Measurements from ENCODE around the gene WDFY4. TPM values are rescaled to one million over a fixed set of nuclear protein-coding genes. Genes with fewer than 3 reads are reported as not detected.

The WDFY4 gene
- total and polyA plus RNA-seq, 9 donors, result 1.2 to 3.9 (median 2.4) TPM

GRCh38 chr10:49012603-49013002 is 327.9 kb downstream of the WDFY4 start:
- peaks cover 43% of the 10 kb centered on the region for H3K4me1 ChIP-seq (ENCODE audit: control insufficient read depth, insufficient read depth, low read length)
- 31% methylated on average over 4 of the region's 4 CpGs for WGBS (ENCODE audit: insufficient coverage)

GRCh38 chr10:49015700-49016099 is 331.0 kb downstream of the WDFY4 start:
- H3K27ac ChIP-seq (ENCODE audit: low read length), result no peak overlapping the region
- 96% methylated on average over 2 of the region's 4 CpGs for WGBS (ENCODE audit: insufficient coverage)
- DNase-seq, result no peak
- peaks cover 18% of the 10 kb centered on the region for H3K4me1 ChIP-seq (ENCODE audit: control insufficient read depth, insufficient read depth, low read length)
- peaks cover 43% of the 10 kb centered on the region for H3K36me3 ChIP-seq (ENCODE audit: control insufficient read depth, insufficient read depth, low read length)
- H3K4me3 ChIP-seq (ENCODE audit: low read length), result no peak overlapping the region
- no peaks in the 10 kb centered on the region for H3K9me3 ChIP-seq (replicated peaks; ENCODE audit: control insufficient read depth, low read depth, low read length)
- H3K27me3 ChIP-seq (ENCODE audit: control insufficient read depth, insufficient read depth, low read length), result no peaks in the 10 kb centered on the region

More at GRCh38 chr10:49012603-49013002, 327.9 kb downstream of the WDFY4 start:
- H3K27ac ChIP-seq (ENCODE audit: low read length), result no peak overlapping the region
- H3K27me3 ChIP-seq (ENCODE audit: control insufficient read depth, insufficient read depth, low read length), result no peaks in the 10 kb centered on the region
- peaks cover 26% of the 10 kb centered on the region for H3K36me3 ChIP-seq (ENCODE audit: control insufficient read depth, insufficient read depth, low read length)
- no peak overlapping the region for H3K4me3 ChIP-seq (ENCODE audit: low read length)
- no peak for DNase-seq
- no peaks in the 10 kb centered on the region for H3K9me3 ChIP-seq (replicated peaks; ENCODE audit: control insufficient read depth, low read depth, low read length)

GRCh38 chr10:49021685-49022084 is 337.0 kb downstream of the WDFY4 start:
- no peak overlapping the region for H3K27ac ChIP-seq (ENCODE audit: low read length)
- no peak overlapping the region for H3K4me3 ChIP-seq (ENCODE audit: low read length)
- H3K9me3 ChIP-seq (replicated peaks; ENCODE audit: control insufficient read depth, low read depth, low read length), result no peaks in the 10 kb centered on the region
- WGBS (ENCODE audit: insufficient coverage), result no CpG with 5 or more reads among the region's 6 CpGs
- peaks cover 13% of the 10 kb centered on the region for H3K4me1 ChIP-seq (ENCODE audit: control insufficient read depth, insufficient read depth, low read length)
- no peaks in the 10 kb centered on the region for H3K27me3 ChIP-seq (ENCODE audit: control insufficient read depth, insufficient read depth, low read length)
- DNase-seq, result no peak
- H3K36me3 ChIP-seq (ENCODE audit: control insufficient read depth, insufficient read depth, low read length), result peaks cover 39% of the 10 kb centered on the region

GRCh38 chr10:49023071-49023470 is 338.4 kb downstream of the WDFY4 start:
- H3K27ac ChIP-seq (ENCODE audit: low read length), result peak overlapping the region; percentile 57
- H3K4me3 ChIP-seq (ENCODE audit: low read length), result no peak overlapping the region
- peaks cover 31% of the 10 kb centered on the region for H3K36me3 ChIP-seq (ENCODE audit: control insufficient read depth, insufficient read depth, low read length)
- no peak for DNase-seq
- no peaks in the 10 kb centered on the region for H3K27me3 ChIP-seq (ENCODE audit: control insufficient read depth, insufficient read depth, low read length)
- no peaks in the 10 kb centered on the region for H3K9me3 ChIP-seq (replicated peaks; ENCODE audit: control insufficient read depth, low read depth, low read length)
- WGBS (ENCODE audit: insufficient coverage), result no CpG with 5 or more reads among the region's 2 CpGs
- peaks cover 13% of the 10 kb centered on the region for H3K4me1 ChIP-seq (ENCODE audit: control insufficient read depth, insufficient read depth, low read length)

DNA sequence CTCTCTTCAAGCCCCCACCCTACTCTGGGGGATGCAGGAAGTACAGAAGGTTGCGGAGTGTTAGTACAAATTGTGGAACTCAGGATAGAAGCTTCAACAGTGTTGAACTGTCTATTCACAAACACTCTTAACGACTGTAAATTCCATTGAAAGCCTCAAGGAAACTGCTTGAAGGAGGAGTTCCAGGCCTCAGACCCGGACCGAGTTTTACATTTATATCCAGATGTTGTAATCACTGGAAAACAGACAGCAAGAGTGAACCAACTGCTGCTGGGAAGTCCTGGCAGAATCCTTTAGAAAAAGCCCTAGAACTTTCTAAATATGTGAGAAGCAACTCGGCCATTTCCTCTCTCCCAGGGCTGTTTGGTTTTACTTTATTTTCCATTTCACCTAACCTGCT is 339.1 kb downstream of the WDFY4 start:
- DNase-seq, result peak; percentile 93
- peak overlapping the region; percentile 57 for H3K27ac ChIP-seq (ENCODE audit: low read length)
- WGBS (ENCODE audit: insufficient coverage), result 18% methylated on average over 3 of the region's 5 CpGs

DNA sequence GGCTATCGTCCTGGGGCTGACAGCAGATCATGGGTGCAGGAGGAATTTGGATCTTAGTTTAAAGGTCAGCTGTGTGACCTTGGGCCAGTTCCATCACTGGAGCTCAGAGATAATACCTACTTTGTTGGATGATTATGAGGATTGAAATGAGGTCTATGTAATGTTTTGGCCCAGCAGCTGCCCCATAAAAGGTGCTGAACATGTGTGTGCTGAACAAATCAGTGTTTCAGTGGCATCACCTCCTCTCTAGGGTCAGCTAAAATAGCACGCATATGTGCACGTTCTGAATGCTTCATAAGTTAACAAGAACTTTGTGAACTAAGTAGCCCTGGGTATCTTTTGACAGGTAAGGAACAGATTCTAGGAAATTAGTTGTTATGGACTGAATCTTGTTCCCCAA is 339.8 kb downstream of the WDFY4 start:
- Histone ChIP-seq H3K4me3 (ENCODE audit: low read length) (no peak overlapping the region), H3K36me3 (ENCODE audit: control insufficient read depth, insufficient read depth, low read length) (peaks cover 20% of the 10 kb centered on the region), H3K27me3 (ENCODE audit: control insufficient read depth, insufficient read depth, low read length) (no peaks in the 10 kb centered on the region), H3K4me1 (ENCODE audit: control insufficient read depth, insufficient read depth, low read length) (peaks cover 13% of the 10 kb centered on the region), H3K9me3 (replicated peaks; ENCODE audit: control insufficient read depth, low read depth, low read length) (no peaks in the 10 kb centered on the region), H3K27ac (ENCODE audit: low read length) (peak overlapping the region; percentile 57)
- 52% methylated on average over 2 of the region's 3 CpGs for WGBS (ENCODE audit: insufficient coverage)
- no peak for DNase-seq

More for the DNA sequence above, 339.1 kb downstream of the WDFY4 start:
- peaks cover 13% of the 10 kb centered on the region for H3K4me1 ChIP-seq (ENCODE audit: control insufficient read depth, insufficient read depth, low read length)
- H3K4me3 ChIP-seq (ENCODE audit: low read length), result no peak overlapping the region
- no peaks in the 10 kb centered on the region for H3K27me3 ChIP-seq (ENCODE audit: control insufficient read depth, insufficient read depth, low read length)
- no peaks in the 10 kb centered on the region for H3K9me3 ChIP-seq (replicated peaks; ENCODE audit: control insufficient read depth, low read depth, low read length)
- peaks cover 24% of the 10 kb centered on the region for H3K36me3 ChIP-seq (ENCODE audit: control insufficient read depth, insufficient read depth, low read length)

- WGBS (ENCODE audit: insufficient coverage), result 86% methylated on average over 4 of the region's 7 CpGs
- no peaks in the 10 kb centered on the region for H3K9me3 ChIP-seq (replicated peaks; ENCODE audit: control insufficient read depth, low read depth, low read length)
- H3K36me3 ChIP-seq (ENCODE audit: control insufficient read depth, insufficient read depth, low read length), result peaks cover 30% of the 10 kb centered on the region
- H3K27me3 ChIP-seq (ENCODE audit: control insufficient read depth, insufficient read depth, low read length), result no peaks in the 10 kb centered on the region
- H3K27ac ChIP-seq (ENCODE audit: low read length), result no peak overlapping the region
- DNase-seq, result no peak
- H3K4me3 ChIP-seq (ENCODE audit: low read length), result no peak overlapping the region
- peaks cover 13% of the 10 kb centered on the region for H3K4me1 ChIP-seq (ENCODE audit: control insufficient read depth, insufficient read depth, low read length)
Measured at GRCh38 chr10:49025347-49025983, 340.8 kb downstream of the WDFY4 start.

DNA sequence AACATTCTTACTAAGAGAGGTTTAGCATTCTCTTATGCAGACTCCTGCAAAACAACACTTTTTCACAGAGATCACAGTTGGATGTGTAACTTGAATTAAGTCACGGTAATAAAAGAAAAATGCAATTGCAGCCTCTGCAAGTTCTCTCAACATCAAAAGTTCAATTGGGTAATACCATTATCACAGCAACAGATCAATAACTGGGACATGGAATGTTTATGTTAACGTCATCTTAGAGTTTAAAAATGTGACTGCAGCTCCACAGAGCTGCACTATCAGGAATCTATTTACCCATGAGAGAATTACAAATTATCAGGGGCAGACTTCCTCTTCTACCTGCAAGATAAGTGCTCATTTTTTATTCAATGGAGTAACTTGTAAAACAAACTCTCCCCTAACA is 344.0 kb downstream of the WDFY4 start:
- no peak for DNase-seq
- no peak overlapping the region for H3K4me3 ChIP-seq (ENCODE audit: low read length)
- H3K4me1 ChIP-seq (ENCODE audit: control insufficient read depth, insufficient read depth, low read length), result peaks cover 9% of the 10 kb centered on the region
- no peaks in the 10 kb centered on the region for H3K9me3 ChIP-seq (replicated peaks; ENCODE audit: control insufficient read depth, low read depth, low read length)
- no peak overlapping the region for H3K27ac ChIP-seq (ENCODE audit: low read length)
- H3K27me3 ChIP-seq (ENCODE audit: control insufficient read depth, insufficient read depth, low read length), result no peaks in the 10 kb centered on the region
- no CpG with 5 or more reads among the region's 2 CpGs for WGBS (ENCODE audit: insufficient coverage)
- H3K36me3 ChIP-seq (ENCODE audit: control insufficient read depth, insufficient read depth, low read length), result peaks cover 41% of the 10 kb centered on the region

DNA sequence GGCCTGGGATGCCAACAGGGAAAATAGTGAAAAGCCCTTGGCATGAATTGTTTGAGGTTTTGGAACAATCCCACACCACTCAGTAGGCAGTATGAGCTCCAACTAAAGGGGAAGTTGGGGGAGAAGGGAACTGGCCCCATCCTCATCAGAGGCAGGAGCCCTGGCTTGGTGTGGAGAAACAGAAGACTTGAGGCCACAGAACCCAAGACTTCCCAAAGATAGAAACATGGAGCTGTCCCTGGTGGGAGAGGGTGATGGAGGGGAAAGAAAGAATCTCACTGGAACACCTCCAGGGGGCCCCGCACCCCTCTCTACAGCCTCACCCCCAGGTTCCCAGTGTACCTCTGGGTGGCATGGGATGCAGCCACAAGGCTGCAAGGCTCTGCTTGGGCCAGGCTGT is 345.0 kb downstream of the WDFY4 start:
- DNase-seq, result no peak
- no peak overlapping the region for H3K27ac ChIP-seq (ENCODE audit: low read length)
- H3K9me3 ChIP-seq (replicated peaks; ENCODE audit: control insufficient read depth, low read depth, low read length), result no peaks in the 10 kb centered on the region
- WGBS (ENCODE audit: insufficient coverage), result no CpG with 5 or more reads among the region's 1 CpG
- peaks cover 4% of the 10 kb centered on the region for H3K4me1 ChIP-seq (ENCODE audit: control insufficient read depth, insufficient read depth, low read length)
- H3K36me3 ChIP-seq (ENCODE audit: control insufficient read depth, insufficient read depth, low read length), result peaks cover 41% of the 10 kb centered on the region
- H3K27me3 ChIP-seq (ENCODE audit: control insufficient read depth, insufficient read depth, low read length), result no peaks in the 10 kb centered on the region
- no peak overlapping the region for H3K4me3 ChIP-seq (ENCODE audit: low read length)

Data from muscle of leg (tissue), 11 donors.